Neutrophil (primary cell): ENCODE measurements around the gene PPP2R3B.

Source experiments
- H3K27ac ChIP-seq: fragments of 200-600 bp; sonication (generic); 2 replicates; pipeline ENCODE4 v1.5.1; 2016; ENCODE audit warnings: mild to moderate bottlenecking, moderate library complexity
- H3K27me3 ChIP-seq: fragments of 200-600 bp; sonication (generic); 2 replicates; pipeline ENCODE4 v1.6.0; 2016; ENCODE audit warnings: mild to moderate bottlenecking
- H3K36me3 ChIP-seq: fragments of 200-600 bp; sonication (generic); 2 replicates; pipeline ENCODE4 v1.5.1; 2017
- H3K4me1 ChIP-seq, 2 experiments: fragments of 200-600 bp in 1 of 2; sonication (generic) in 1 of 2; 1 replicate in 1 of 2; 2 replicates in 1 of 2; pipeline versions ENCODE4 v1.5.1 to v1.6.1; 2013 to 2016; ENCODE audit warnings: low read depth in 1 of 2, low read length in 1 of 2, mild to moderate bottlenecking in 1 of 2, moderate library complexity in 1 of 2; ENCODE audit not compliant: control insufficient read depth in 1 of 2, insufficient read depth in 1 of 2
- H3K4me3 ChIP-seq, 2 experiments: fragments of 200-600 bp in 1 of 2; sonication (generic) in 1 of 2; 1 replicate in 1 of 2; 2 replicates in 1 of 2; pipeline ENCODE4 v1.5.1; 2013 to 2016; ENCODE audit warnings: low read depth in 1 of 2, low read length in 1 of 2, mild to moderate bottlenecking in 1 of 2, moderate library complexity in 1 of 2
- H3K9me3 ChIP-seq: fragments of 200-600 bp; sonication (generic); 2 replicates; pipeline ENCODE4 v1.5.1; 2016
- TF ChIP-seq, protein P1 (sequence below): fragments of 200-600 bp; sonication (generic); IDR thresholded peaks from 2 replicates; pipeline ENCODE4 v1.5.1; 2016; ENCODE audit warnings: antibody characterized with exemption

PPP2R3B gene

GRCh38 chrX:357035-357692, 29.5 kb downstream of the PPP2R3B start:
- Histone ChIP-seq H3K4me1 (peaks cover 14 to 16% of the 10 kb centered on the region in 2 experiments), H3K4me3 (peak overlapping the region; percentile 8 to 34), H3K27ac (peak overlapping the region; percentile 86), H3K9me3 (peaks cover 8% of the 10 kb centered on the region), H3K27me3 (no peaks in the 10 kb centered on the region), H3K36me3 (peaks cover 16% of the 10 kb centered on the region)
- TF ChIP-seq, protein P1, sequence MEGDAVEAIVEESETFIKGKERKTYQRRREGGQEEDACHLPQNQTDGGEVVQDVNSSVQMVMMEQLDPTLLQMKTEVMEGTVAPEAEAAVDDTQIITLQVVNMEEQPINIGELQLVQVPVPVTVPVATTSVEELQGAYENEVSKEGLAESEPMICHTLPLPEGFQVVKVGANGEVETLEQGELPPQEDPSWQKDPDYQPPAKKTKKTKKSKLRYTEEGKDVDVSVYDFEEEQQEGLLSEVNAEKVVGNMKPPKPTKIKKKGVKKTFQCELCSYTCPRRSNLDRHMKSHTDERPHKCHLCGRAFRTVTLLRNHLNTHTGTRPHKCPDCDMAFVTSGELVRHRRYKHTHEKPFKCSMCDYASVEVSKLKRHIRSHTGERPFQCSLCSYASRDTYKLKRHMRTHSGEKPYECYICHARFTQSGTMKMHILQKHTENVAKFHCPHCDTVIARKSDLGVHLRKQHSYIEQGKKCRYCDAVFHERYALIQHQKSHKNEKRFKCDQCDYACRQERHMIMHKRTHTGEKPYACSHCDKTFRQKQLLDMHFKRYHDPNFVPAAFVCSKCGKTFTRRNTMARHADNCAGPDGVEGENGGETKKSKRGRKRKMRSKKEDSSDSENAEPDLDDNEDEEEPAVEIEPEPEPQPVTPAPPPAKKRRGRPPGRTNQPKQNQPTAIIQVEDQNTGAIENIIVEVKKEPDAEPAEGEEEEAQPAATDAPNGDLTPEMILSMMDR = no peak

GRCh38 chrX:356385-357034, 30.2 kb downstream of the PPP2R3B start:
- H3K27me3 ChIP-seq = no peaks in the 10 kb centered on the region
- peaks cover 21% of the 10 kb centered on the region for H3K36me3 ChIP-seq
- TF ChIP-seq, protein P1 = no peak
- H3K9me3 ChIP-seq = peaks cover 8% of the 10 kb centered on the region
- peaks cover 14 to 16% of the 10 kb centered on the region in 2 experiments for H3K4me1 ChIP-seq
- H3K4me3 ChIP-seq = no peak overlapping the region
- H3K27ac ChIP-seq = peak overlapping the region; percentile 86

DNA sequence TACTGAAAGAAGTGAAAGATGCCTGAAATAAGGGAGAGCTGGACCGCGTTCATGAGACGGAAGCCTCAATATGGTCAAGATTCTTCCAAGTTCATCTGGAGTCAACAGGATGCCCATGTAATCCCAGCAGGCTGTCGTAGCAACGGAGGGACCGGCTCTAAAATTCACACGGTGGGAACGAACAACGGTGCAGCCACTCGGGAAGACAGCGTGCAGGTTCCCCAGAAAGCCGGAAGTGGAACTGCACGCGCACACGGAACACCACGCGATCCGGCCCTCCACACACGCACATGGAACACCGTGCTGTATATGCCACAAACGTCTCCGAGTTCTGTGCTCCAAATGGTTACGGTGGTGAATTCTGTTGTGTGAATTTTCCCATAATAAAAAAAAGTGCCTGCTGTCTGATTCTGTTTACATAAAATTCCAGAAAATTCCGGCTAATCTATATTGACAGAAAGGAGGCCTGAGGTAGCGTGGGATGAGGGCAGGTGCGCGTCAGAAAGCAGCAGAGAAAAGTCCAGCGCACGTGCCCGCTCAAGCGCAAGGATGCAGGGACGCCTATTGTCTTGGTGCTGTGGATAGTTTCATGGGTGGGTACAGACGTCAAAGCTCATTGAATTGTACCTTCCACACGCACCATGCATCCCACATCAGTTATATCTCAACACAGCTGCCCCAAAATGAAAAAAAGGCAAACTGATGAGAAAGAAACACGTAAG, 31.2 kb downstream of the PPP2R3B start:
- Histone ChIP-seq H3K4me3 (no peak overlapping the region), H3K27ac (no peak overlapping the region), H3K36me3 (peaks cover 15% of the 10 kb centered on the region), H3K4me1 (peaks cover 14 to 16% of the 10 kb centered on the region in 2 experiments), H3K9me3 (peaks cover 8% of the 10 kb centered on the region), H3K27me3 (no peaks in the 10 kb centered on the region)
- TF ChIP-seq, protein P1 = no peak

DNA sequence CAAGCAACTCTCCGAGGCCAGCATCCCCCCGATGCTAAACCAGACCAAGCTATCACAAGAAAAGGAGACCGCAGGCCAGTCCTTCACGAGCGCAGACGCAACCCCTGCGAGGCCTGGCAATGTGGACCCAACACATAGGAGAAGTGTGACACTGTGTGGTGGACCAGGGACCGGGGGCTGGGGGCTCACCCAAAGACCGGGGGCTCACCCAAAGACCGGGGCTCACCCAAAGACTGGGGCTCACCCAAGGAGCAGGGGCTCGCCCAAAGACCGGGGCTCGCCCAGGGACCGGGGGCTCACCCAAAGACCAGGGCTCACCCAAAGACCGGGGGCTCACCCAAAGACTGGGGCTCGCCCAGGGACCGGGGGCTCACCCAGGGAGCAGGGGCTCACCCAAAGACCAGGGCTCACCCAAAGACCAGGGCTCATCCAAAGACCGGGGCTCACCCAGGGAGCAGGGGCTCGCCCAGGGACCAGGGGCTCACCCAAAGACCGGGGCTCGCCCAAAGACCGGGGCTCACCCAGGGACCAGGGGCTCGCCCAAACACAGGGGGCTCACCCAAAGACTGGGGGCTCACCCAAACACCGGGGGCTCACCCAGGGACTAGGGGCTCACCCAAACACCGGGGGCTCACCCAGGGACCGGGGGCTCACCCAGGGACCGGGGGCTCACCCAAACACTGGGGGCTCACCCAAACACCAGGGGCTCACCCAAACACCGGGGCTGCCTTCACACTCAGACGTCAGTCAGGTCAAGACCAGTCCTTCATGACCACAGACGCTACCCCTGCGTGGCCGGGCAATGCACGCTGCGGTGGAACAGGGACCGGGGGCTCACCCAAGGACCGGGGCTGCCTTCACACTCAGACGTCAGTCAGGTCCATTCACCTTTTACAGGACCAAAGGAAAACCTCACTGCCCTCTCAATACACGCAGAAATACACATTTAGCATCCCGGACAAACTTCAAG, 32.9 kb downstream of the PPP2R3B start:
- Histone ChIP-seq H3K36me3 (peaks cover 11% of the 10 kb centered on the region), H3K27ac (no peak overlapping the region), H3K4me3 (no peak overlapping the region), H3K27me3 (no peaks in the 10 kb centered on the region), H3K9me3 (no peaks in the 10 kb centered on the region), H3K4me1 (peaks cover 14 to 16% of the 10 kb centered on the region in 2 experiments)
- TF ChIP-seq, protein P1 = no peak
